NCI-H2171 (cell line): ENCODE results near the gene PSTPIP1.
A peak's percentile ranks its signal among the peaks of the same experiment; 100 is the strongest.
"Not testable (repeated sequence)": the region's sequence is repeated elsewhere in the genome, so short reads cannot be mapped to it uniquely, and the experiment has no call there.

Experiments
- DNase-seq: peaks from one replicate; lab custom pipeline; 2025; lab: John Stamatoyannopoulos, UW

The PSTPIP1 gene

DNA sequence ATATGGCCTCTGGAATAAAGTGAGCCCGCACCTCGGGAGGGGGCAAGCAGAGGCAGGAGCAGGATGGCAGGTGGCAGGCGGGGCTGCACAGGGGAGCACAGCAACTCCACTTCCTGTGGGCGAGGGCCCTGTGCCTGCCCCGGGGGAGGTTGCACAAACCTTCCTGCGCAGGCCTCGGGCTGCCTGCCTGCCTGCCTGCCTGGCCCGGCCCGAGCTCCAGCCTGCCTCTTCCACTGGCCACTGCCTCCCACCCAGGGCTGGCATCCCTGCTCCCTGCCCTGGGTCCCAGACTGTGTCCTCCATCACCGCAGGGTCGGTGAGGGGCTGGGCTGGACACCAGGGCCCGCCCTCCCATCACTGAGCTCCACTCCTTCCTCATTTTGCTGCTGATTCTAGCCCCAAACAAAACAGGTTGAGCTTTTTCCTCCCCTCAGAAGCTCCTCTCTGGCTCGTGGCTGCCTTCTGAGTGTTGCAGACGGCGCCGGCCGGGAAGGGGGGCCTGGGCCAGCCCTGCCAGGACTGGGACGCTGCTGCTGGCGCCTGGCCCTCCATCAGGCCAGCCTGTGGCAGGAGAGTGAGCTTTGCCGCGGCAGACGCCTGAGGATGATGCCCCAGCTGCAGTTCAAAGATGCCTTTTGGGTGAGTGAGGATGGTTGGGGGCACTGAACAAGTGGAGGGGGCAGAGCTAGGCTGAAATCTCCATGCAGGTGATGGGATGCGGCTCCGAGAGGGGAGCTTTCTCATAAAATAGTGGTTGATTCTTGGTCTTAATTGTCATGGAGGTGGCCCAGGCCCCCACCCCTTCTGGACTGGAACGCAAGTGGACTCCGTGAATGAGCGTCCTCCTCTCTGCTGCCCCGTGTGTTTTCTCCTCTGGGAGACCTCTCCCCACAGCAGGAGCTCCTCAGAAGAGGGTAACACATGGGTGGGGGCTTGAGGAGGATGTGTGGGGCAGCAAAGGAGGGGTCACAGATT lies at the start of gene PSTPIP1:
TSS of gene PSTPIP1 (plus strand) at position 156 of the 975 bp plus-strand sequence. CDS start at position 604, 448 bp downstream.
- peak; percentile 64 for DNase-seq

DNA sequence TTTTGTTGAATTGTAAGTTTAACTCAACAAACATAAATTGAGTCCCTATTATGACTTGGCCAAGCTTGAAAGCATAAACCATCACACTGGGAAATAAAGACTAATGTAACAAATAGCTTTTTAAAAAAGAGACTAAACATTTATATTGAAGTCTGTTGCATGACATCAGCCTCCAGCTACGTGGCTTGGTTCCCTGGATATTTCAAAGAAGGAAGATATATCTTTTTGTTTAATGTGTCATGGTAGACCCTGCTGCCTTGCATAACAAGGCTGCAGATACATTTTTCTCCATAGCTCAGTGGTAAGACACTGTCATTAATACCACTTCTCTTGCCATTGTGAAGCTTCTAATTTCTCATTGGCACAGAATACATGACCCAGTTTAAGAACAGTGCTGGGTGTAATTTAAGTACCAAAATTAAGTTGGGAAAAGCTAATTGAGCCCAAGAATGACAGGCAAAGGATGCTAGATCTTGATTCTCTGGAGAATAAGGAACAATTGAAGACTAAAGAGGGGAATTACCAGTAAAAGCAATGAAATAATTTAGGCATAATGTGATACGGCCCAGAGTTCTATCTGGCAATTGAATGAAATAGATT lies 49.3 kb upstream of the PSTPIP1 start:
- no peak for DNase-seq

DNA sequence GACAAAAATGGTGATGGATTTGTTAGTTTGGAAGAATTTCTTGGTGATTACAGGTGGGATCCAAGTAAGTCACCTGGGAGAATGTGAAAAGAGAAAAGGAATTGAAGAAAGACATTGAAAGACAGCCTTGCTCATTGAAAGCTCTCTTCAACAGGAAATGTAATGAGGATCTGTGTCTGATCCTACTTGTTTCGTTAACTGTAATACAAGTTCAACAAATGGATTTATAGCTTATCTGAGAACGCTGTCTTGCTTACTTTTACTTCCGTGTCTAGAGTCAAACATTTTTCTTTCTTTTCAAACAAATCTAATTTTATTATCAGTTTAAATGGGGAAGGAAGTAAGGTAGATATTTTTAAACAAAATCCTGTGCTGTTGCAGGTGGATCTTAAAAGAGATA lies 47.5 kb upstream of the PSTPIP1 start:
- DNase-seq, result no peak

DNA sequence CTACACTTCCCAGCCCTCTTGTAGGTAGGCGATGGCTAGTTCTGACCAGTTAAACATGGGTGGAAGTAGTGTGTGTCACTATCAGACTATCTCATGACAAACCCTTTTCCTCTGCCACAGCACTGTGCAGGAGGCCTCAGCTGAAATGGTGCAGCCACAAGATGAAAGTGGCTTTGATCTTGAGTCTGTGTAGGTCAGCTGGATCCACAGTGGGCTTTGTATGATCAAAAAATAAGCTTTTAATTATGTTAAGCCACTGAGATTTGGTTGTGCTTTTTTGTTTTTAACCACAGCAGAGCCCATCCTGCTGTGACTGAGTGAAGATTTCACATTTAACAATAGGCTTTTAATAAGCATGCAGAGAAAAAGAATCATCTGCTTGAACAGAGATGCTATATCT lies 43.7 kb upstream of the PSTPIP1 start:
- DNase-seq, result no peak

DNA sequence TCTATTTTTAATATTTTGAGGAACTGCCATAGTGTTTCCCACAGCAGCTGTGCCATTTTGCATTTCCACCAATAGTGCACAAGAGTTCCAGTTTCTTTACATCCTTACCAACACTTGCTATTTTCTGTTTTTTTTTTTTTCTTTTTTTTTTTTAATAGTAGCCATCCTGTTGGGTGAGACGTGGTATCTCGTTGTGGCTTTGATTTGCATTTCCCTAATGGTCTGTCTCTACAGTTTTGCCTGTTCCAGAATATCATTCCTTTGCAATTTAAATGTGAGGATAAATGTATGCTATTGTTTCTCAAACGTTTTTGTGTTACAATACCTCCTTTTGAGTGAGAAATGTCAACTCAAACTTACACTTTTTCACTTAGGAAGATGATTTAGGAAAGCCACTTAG lies 41.0 kb upstream of the PSTPIP1 start:
- no peak for DNase-seq

DNA sequence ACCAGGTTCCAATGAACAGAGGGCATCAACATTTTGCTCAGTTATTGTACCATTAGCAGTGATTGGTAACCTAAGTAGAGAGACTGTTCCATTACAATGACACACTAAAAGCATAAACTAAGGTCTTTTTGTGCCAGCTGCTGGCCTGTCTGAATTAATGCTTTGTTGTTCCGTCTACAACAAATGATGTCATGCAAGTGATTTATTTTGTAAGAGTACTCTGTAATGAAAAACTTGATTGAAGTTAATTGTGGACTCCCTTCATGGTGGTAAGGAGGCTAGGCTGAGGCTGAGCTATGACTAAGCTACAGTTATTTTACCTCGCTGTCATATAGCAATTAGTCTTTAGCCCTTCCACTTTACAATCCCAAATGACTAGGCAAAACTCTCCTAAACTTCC lies 40.2 kb upstream of the PSTPIP1 start:
- no peak for DNase-seq

DNA sequence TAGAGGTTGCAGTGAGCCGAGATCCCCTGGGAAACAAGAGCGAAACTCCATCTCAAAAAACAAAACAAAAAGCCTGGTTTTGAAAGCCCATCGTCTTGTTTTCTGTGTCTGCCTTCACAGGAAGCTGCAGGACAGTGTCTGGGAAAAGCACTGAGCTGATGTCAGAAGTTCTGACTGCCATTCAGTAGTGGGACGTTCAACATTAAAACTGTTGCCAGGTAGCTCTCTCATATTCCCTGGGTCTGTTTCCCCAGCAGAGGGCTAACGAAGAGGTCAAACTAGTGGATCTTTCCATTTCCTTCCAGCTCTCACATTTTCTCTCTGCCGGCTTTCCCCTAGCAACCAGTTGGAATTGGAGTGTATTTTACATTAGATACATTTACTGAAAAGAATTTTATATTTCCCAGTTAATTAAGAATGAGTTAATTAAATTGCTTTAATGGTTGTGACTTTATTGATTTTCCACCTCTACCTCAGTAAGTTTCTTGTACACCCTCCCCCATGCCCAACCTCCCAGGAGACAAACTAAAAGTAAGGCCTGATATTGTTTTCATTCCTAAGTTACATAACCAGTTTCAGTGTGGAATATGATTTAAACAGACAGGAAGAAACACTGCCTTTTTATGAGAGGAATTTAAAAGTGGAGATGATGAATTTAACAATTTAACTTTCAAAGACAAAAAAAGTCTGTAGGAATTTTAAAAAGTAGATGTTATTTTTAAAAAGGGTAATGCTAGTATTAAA lies 33.5 kb upstream of the PSTPIP1 start:
- no peak for DNase-seq

DNA sequence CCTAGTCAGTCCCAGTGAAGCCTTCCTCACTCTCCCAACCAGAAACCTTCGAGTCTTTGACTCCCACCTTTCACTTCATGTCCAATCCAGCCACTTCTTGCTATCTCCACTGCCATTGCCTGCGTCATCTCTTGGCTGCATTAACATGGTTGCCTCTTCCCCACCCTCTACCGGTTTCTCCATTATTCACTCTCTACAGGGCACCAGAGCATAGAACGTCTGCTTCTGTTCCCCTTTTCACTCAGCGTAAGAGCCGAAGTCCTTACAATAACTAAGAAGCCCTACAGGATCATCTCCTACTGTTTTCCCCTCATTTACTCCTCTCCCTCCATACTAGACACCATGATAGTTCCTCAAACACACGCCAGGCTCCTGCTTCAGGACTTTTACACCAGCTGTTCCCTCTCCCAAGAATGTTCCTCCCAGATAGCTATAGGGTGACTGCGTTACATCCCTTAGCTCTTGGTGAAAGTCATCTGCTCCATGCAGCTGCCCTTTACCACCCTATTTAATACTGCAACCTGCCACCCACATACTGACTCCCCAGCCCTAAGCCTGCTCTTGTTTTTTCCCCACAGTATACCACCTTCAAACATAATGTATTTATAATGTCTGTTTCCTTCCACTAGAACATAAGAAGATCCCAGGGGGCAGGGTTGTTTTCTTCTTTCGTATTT lies 32.5 kb upstream of the PSTPIP1 start:
- DNase-seq, result no peak

DNA sequence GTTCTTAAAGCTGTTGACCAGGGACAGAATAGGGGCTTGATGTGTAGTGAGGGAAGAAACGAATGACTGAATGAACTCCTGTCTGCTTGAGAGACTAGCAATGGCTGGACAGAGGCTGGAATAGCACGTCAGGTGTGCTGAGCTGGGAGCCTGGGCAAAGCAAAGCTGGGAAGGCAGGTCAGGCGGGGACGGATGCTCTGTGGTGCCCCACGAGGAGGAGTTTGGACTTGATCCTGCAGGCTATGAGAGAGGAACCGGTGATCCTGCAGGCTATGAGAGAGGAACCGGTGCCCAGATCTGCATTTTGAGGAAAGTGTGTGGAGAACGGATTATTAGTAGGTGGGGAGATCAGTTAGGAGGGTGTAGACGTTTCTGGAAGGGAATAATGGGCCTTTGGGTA lies 31.3 kb upstream of the PSTPIP1 start:
- DNase-seq, result no peak

DNA sequence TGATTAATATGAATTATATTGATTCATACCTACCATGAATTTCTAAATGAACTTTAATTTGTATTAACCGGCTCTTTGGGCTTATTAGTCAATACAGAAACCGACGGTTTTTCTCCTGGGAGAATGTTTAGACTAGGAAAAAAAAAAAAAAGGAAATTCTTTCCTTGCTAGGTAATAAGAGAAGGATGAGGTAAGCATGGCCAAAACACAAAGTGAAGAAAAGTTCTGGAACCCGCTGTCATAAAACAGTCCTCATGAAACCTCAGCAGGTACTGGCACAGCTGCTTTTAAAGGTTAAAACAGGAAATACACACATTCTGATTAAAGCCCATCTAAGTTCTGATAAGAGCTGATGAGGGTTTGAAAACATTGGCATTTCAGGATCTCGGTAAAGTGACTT lies 30.8 kb upstream of the PSTPIP1 start:
- no peak for DNase-seq

DNA sequence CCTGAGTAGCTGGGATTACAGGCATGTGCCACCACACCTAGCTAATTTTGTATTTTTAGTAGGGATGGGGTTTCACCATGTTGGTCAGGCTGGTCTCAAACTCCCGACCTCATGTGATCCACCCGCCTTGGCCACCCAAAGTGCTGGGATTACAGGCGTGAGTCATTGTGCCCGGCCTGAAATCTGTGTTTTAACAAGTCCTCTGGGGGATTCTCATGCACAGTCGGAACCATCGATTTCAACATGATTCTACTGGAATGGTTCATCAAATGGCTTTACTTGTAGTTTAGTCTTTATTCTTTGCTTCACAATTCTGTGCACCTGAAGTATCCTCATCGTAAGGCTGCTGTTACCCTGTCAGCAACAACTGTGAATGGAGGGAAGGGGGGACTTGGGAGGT lies 28.9 kb upstream of the PSTPIP1 start:
- DNase-seq, result not testable (repeated sequence)

DNA sequence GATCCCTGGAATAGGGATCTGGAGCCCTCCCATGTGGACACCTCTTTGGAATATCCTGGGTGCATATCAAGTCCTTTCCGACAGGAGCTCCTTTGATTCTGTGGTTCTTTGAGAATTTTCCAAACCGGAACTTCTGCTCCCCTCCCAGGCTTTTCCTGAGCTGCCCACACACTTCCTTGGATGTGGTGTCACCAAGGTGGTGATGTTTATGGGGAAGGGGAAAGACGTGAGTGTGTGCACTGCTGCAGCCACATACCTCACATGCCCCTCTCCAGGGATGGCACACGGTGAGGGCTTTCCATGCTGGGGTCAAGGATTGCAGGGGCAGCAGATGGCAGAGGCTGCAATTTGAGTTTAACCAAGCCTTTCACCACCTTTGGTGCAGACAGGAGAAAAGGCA lies 27.9 kb upstream of the PSTPIP1 start:
- no peak for DNase-seq

DNA sequence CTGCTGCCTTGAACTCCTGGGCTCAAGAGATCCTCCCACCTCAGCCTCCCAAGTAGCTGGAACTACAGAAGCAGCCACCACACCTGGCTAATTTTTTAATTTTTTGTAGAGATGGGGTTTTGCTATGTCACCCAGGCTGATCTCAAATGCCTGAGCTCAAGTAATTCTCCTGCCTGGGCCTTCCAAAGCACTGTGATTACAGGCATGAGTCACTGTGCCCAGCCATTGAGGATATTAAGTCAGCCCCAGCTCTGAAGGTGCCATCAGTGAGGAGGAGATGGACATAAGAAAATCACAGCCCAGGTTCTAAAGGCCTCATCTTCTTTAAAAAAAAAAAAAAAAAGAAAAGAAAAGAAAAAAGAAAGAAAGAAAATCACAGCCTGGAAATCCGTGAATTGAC lies 26.6 kb upstream of the PSTPIP1 start:
- no peak for DNase-seq

DNA sequence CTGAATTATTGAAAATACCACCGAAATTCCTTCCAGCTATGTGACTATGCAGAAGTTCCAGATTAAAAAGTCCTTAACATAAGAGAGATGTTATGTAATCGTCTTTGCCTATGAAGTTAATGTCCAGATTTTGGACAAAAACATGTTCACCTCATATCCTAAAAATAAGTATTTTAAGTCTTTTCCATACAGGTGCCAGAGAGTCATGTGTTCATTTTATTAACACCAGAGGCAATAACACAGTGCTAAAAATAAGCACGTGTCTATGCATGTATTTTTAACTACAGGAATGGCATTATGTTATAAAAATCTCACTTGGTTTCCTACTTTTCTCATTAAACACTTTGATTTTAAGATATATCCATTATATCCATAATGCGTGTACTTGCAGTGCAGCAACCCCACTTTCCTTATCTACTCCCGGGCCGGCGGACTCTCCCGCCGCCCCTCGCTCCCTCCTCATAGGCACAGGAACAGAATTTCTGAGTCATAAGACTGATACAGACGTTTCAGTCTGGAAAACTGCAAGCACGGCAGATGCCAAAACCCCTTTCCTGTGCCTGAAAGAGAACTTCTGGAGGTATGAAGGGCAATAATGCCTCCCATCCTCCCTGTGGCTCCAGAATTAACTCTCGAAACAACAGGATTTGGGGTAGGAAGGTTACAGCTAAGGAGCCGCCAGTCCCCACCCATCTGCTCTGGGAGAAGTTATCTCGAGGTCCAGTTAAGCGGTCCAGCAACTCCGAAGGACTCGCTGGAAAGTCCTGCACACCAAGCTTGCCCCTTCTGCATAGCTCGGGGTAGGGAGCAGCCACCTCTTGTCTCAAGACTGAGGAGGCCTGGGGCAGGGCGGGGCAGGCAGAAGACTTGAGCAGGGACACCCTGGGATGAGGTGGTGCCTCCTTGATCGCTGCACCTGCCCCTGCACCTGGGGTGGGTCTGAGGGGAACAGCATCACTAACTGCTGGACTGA lies 22.3 kb upstream of the PSTPIP1 start:
- DNase-seq, result no peak

DNA sequence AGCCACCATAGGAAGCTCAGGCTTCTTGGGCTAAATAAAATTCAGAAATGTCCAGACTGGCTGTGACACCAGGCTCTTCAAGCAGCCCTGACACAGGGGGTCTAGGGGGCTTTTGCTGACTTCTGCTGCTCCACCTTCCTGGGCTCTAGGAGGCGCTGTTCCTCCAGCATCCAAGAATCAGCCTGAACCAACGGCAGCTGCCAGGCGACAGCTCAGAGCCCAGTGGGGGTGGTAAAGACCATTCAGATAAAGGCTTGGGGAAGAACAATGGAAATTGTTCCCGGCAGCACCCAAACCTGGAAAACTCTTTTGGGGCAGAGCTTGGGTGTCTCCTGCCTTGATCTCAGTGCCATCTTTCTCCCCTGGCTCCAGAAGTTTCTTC lies 21.6 kb upstream of the PSTPIP1 start:
- DNase-seq, result no peak

DNA sequence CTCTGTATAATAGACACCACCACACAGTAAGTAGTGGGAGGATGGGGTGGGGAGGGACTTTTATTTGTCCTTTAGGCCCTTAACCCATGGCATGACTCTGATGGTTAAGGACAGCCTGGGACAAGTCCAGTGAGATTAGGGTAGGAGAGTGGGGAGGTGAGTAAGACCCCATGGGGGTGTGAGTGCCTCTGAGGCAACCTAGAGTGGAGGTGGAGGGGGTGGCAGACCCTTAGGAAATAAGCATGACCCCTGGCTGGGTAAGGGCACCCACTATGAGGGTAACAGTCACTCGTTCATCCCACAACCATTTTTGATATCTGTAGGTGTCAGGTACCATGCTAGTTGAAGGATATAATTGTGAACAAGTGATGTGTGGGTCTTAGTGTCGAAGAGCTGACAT lies 21.0 kb upstream of the PSTPIP1 start:
- DNase-seq, result no peak

DNA sequence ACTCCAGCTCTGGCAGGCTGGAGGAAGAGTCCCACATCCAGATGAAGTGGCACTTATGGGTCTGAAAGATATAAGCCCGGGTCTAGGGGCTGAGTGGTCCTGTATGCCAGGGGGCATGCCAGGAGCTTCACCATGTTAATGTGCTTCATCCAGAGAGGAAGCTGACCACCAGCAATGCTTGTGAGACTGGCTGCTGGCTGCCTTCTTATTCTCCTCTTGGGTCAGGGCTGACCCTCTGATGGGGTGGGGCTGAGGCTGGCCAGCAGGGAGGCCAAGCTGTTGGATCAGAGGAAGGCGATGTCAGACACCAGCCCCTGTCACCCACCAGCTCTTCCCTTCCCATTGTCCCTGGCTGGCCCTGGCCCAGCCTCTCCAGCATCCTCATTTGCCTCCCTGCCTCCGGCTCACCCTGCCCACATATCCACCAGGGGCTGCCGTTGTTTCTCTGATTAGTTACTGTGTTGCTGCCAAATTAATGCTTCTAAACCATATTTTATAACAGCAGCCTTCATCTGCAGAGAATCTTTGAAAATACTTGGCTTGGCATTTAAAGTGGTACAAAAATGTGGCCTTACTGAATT lies 20.4 kb upstream of the PSTPIP1 start:
- DNase-seq, result no peak

DNA sequence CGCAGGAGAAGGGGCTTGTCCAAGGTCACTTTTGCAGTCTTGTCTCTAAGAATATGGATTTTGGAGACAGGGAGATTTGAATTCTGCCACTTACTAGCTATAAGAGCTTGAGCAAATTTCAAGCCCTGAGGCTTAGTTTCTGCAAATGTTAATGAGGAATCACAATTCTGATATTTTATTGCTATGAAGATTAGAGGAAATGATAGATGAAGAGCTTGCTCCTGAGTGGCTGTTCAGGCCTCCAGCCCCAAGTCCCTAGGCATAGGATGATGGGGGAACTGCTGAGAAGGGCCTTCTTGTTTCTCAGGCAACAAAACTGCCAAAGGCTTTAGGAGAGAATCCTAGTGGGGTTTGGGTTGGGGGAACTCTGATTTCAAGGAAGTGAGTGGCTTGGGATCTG lies 18.8 kb upstream of the PSTPIP1 start:
- no peak for DNase-seq

DNA sequence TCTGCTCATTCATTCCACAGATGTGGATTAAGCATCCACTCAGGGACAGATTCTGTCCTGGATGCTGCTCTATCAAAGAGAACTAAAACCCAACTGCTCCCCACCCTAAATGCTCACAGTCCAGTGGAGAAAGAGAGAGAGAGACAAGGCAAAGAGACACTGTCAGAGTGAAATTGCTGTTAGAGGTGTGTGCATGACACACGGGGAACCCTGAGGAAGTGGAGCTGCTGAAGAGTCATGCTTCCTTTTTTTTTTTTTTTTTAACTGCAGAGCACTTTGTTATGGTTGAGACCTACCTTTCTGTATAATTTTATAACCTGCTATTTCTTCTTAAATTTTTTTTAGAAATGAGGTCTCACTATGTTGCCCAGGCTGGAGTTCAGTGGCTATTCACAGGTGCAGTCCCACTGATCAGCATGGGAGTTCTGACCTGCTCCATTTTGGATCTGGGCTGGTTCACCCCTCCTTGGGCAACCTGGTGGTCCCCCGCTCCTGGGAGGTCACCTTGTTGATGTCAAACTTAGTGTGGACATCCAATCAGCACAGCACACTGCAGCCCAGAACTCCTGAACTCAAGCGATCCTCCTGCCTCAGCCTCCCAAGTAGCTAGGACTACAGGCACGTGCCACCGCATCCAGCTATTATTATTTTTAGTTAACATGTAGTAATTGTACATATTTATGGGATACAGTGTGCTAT lies 18.2 kb upstream of the PSTPIP1 start:
- no peak for DNase-seq
